Measurements from ENCODE around the gene WDR91. TPM values are rescaled to one million over a fixed set of nuclear protein-coding genes. Genes with fewer than 3 reads are reported as not detected.

WDR91 gene
- total RNA-seq, 5 donors from 2014 or later (not counting 1 experiment from before 2014, with no cell fraction given), result 28.1 to 41.2 (median 37.6) TPM

- H3K9me3 ChIP-seq, result no peaks in the 10 kb centered on the region
- DNase-seq (no peak), ATAC-seq (replicated peaks in 1 of 4) (no peak)
- 100% methylated on average over 3 of the region's 4 CpGs for WGBS (ENCODE audit: insufficient coverage)
- H3K4me3 ChIP-seq (ENCODE audit: control insufficient read depth in 1 of 2, extremely low read depth in 1 of 2, low read length in 1 of 2), result no peak overlapping the region
- no peak overlapping the region for H3K27ac ChIP-seq (ENCODE audit: low read length)
- no peak overlapping the region for H3K4me3 Mint-ChIP-seq
- H3K9me3 Mint-ChIP-seq, result peaks cover 4 to 8% (median 6%) of the 10 kb centered on the region in 3 donors
- H3K27ac Mint-ChIP-seq, result peak overlapping the region; percentile 67 to 86
- H3K4me1 Mint-ChIP-seq, result peaks cover 70 to 73% (median 70%) of the 10 kb centered on the region in 3 donors
- H3K36me3 ChIP-seq (ENCODE audit: control insufficient read depth in 2 of 2, extremely low read depth in 1 of 2, insufficient read depth in 1 of 2, low read length in 1 of 2), result peaks cover 22 to 49% of the 10 kb centered on the region in 2 donors
- H3K36me3 Mint-ChIP-seq, result peaks cover 62% of the 10 kb centered on the region
- no peaks in the 10 kb centered on the region for H3K27me3 Mint-ChIP-seq
- CTCF ChIA-PET, result interaction anchor here in 1 of 2 donors (0.9 to 1.6 kb wide), 2 partner anchors 18 to 82 kb away, joined by 3 to 10 read pairs; partner anchors contain the start of gene TMEM140
- H3K4me1 ChIP-seq (ENCODE audit: control insufficient read depth in 1 of 2, extremely low read depth in 1 of 2, insufficient read depth in 2 of 2, low read length in 2 of 2), result peaks cover 10 to 48% of the 10 kb centered on the region in 2 experiments
- POLR2A ChIA-PET, result interaction anchor here in 1 of 2 donors (0.6 to 2.3 kb wide), 2 partner anchors 18 to 36 kb away, joined by 4 to 7 read pairs; partner anchors contain the start of gene TMEM140
- no peaks in the 10 kb centered on the region for H3K27me3 ChIP-seq (replicated peaks in 1 of 2; ENCODE audit: control insufficient read depth in 2 of 2, extremely low read depth in 1 of 2, insufficient read depth in 2 of 2, low read length in 1 of 2)
These were observed 45.5 kb downstream of the WDR91 start for GRCh38 chr7:135165862-135166261.

- no peak overlapping the region for H3K4me3 ChIP-seq (ENCODE audit: control insufficient read depth in 1 of 2, extremely low read depth in 1 of 2, low read length in 1 of 2)
- H3K27me3 ChIP-seq (replicated peaks in 1 of 2; ENCODE audit: control insufficient read depth in 2 of 2, extremely low read depth in 1 of 2, insufficient read depth in 2 of 2, low read length in 1 of 2), result no peaks in the 10 kb centered on the region
- no peaks in the 10 kb centered on the region for H3K9me3 ChIP-seq
- ChIA-PET POLR2A (interaction anchor here in 1 of 2 donors (0.8 to 2.3 kb wide), 3 partner anchors 13 to 17 kb away, joined by 3 to 7 read pairs (median 5); partner anchors contain the start of gene TMEM140), CTCF (interaction anchor here in 1 of 2 donors (0.7 kb wide), 1 partner anchor 33 kb away, joined by 3 read pairs; no protein-coding TSS in a partner anchor)
- no peak overlapping the region for H3K27ac ChIP-seq (ENCODE audit: low read length)
- Mint-ChIP-seq H3K4me1 (peaks cover 76 to 80% (median 77%) of the 10 kb centered on the region in 3 donors), H3K4me3 (no peak overlapping the region), H3K9me3 (peaks cover 4 to 8% (median 6%) of the 10 kb centered on the region in 3 donors), H3K36me3 (peaks cover 72% of the 10 kb centered on the region), H3K27me3 (no peaks in the 10 kb centered on the region), H3K27ac (peak overlapping the region; percentile 71 to 86)
- H3K4me1 ChIP-seq (ENCODE audit: control insufficient read depth in 1 of 2, extremely low read depth in 1 of 2, insufficient read depth in 2 of 2, low read length in 2 of 2), result peaks cover 9 to 48% of the 10 kb centered on the region in 2 experiments
- DNase-seq (no peak), ATAC-seq (replicated peaks in 1 of 4) (no peak)
- 90% methylated on average over 17 of the region's 18 CpGs for WGBS (ENCODE audit: insufficient coverage)
- H3K36me3 ChIP-seq (ENCODE audit: control insufficient read depth in 2 of 2, extremely low read depth in 1 of 2, insufficient read depth in 1 of 2, low read length in 1 of 2), result peaks cover 22 to 49% of the 10 kb centered on the region in 2 donors
These were observed 46.8 kb downstream of the WDR91 start for GRCh38 chr7:135164357-135165061.

DNA sequence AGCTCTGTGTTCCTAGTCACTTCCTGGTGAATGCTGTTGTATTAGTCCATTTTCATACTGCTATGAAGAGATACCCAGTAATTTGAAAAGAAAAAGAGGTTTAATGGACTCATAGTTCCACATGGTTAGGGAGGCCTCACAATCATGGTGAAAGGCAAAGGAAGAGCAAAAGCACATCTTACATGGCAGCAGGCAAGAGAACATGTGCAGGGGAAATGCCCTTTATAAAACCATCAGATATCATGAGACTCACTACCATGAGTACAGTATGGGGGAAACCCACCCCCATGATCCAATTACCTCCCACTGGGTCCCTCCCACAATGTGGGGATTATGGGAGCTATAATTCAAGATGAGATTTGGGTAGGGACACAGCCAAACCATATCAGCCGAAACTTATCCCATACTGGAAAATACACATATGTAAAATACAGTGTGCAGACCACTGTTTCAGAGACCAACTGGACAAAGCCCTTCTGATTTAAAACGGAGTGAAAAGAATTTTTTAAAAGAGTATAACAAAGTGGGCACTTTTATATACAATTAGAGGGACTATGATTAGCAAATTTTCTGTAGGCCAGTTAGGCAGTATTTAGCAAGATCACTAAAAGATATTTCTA is 48.8 kb downstream of the WDR91 start:
- no peak overlapping the region for H3K27ac ChIP-seq (ENCODE audit: low read length)
- no CpG with 5 or more reads among the region's 2 CpGs for WGBS (ENCODE audit: insufficient coverage)
- Mint-ChIP-seq H3K4me1 (peaks cover 69 to 79% (median 77%) of the 10 kb centered on the region in 3 donors), H3K27me3 (no peaks in the 10 kb centered on the region), H3K4me3 (no peak overlapping the region), H3K9me3 (peaks cover 4 to 8% (median 6%) of the 10 kb centered on the region in 3 donors), H3K36me3 (peaks cover 67% of the 10 kb centered on the region), H3K27ac (peak overlapping the region; percentile 68 to 93)
- CTCF ChIA-PET, result no interaction called here
- DNase-seq (no peak), ATAC-seq (replicated peaks in 1 of 4) (no peak)
- peaks cover 2 to 43% of the 10 kb centered on the region in 2 experiments for H3K4me1 ChIP-seq (ENCODE audit: control insufficient read depth in 1 of 2, extremely low read depth in 1 of 2, insufficient read depth in 2 of 2, low read length in 2 of 2)
- POLR2A ChIA-PET, result no interaction called here
- no peaks in the 10 kb centered on the region for H3K9me3 ChIP-seq
- no peaks in the 10 kb centered on the region for H3K27me3 ChIP-seq (replicated peaks in 1 of 2; ENCODE audit: control insufficient read depth in 2 of 2, extremely low read depth in 1 of 2, insufficient read depth in 2 of 2, low read length in 1 of 2)
- H3K36me3 ChIP-seq (ENCODE audit: control insufficient read depth in 2 of 2, extremely low read depth in 1 of 2, insufficient read depth in 1 of 2, low read length in 1 of 2), result peaks cover 17 to 43% of the 10 kb centered on the region in 2 donors
- no peak overlapping the region for H3K4me3 ChIP-seq (ENCODE audit: control insufficient read depth in 1 of 2, extremely low read depth in 1 of 2, low read length in 1 of 2)

GRCh38 chr7:135161669-135162068 is 49.7 kb downstream of the WDR91 start:
- no peak for DNase-seq
- Histone ChIP-seq H3K4me3 (ENCODE audit: control insufficient read depth in 1 of 2, extremely low read depth in 1 of 2, low read length in 1 of 2) (no peak overlapping the region), H3K27me3 (replicated peaks in 1 of 2; ENCODE audit: control insufficient read depth in 2 of 2, extremely low read depth in 1 of 2, insufficient read depth in 2 of 2, low read length in 1 of 2) (no peaks in the 10 kb centered on the region), H3K9me3 (no peaks in the 10 kb centered on the region), H3K4me1 (ENCODE audit: control insufficient read depth in 1 of 2, extremely low read depth in 1 of 2, insufficient read depth in 2 of 2, low read length in 2 of 2) (peaks cover 2 to 38% of the 10 kb centered on the region in 2 experiments), H3K27ac (ENCODE audit: low read length) (no peak overlapping the region), H3K36me3 (ENCODE audit: control insufficient read depth in 2 of 2, extremely low read depth in 1 of 2, insufficient read depth in 1 of 2, low read length in 1 of 2) (peaks cover 9 to 37% of the 10 kb centered on the region in 2 donors)
- Mint-ChIP-seq H3K9me3 (peaks cover 9 to 13% (median 11%) of the 10 kb centered on the region in 3 donors), H3K4me1 (peaks cover 69 to 81% (median 77%) of the 10 kb centered on the region in 3 donors), H3K4me3 (no peak overlapping the region), H3K36me3 (peaks cover 70% of the 10 kb centered on the region), H3K27ac (peak overlapping the region; percentile 68 to 93), H3K27me3 (no peaks in the 10 kb centered on the region)
- WGBS (ENCODE audit: insufficient coverage), result 93% methylated on average over 5 of the region's 6 CpGs
- CTCF ChIA-PET, result no interaction called here
- no peak for ATAC-seq (replicated peaks in 1 of 4)
- POLR2A ChIA-PET, result no interaction called here

DNA sequence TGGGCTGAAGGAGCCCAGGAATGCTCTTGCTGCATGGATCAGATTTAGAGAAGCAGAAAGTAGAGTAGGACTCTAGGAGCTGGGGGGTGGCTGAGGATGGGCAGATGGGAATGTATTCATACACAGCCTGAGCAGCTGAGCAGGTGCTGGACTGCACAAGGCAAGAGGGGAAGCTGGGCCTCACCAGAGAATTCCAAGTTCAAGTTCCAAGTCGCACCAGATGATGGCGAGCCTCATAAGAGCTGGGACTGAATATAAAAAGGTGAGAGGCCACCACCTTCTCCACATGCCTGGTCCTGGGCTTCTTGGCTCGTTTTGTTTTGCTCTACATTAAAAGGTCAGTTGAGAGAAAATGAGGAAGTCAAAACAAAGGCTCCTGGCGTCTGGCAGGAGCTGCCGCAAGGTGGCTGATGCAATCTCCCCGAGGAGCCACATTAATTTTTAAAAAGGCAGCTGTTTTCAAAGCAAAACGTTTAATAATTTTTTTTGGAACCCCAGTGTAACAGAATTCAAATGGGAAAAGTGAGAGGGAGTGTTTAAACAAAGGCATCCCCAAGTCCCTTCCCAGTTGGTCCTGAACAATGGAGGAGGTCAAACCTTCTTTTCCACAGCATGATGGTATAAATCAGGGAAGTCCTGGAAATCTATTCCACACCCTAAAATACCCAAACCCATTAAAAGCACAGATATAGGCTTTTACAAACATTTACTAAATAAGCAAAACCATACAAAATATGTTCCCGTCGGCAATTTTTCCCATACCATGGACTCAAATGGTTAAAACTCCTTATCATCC is 50.3 kb downstream of the WDR91 start:
- DNase-seq (no peak), ATAC-seq (replicated peaks in 1 of 4) (no peak)
- Histone ChIP-seq H3K27ac (ENCODE audit: low read length) (no peak overlapping the region), H3K27me3 (replicated peaks in 1 of 2; ENCODE audit: control insufficient read depth in 2 of 2, extremely low read depth in 1 of 2, insufficient read depth in 2 of 2, low read length in 1 of 2) (no peaks in the 10 kb centered on the region), H3K36me3 (ENCODE audit: control insufficient read depth in 2 of 2, extremely low read depth in 1 of 2, insufficient read depth in 1 of 2, low read length in 1 of 2) (peaks cover 7 to 30% of the 10 kb centered on the region in 2 donors), H3K4me1 (ENCODE audit: control insufficient read depth in 1 of 2, extremely low read depth in 1 of 2, insufficient read depth in 2 of 2, low read length in 2 of 2) (peaks cover 2 to 32% of the 10 kb centered on the region in 2 experiments), H3K4me3 (ENCODE audit: control insufficient read depth in 1 of 2, extremely low read depth in 1 of 2, low read length in 1 of 2) (no peak overlapping the region), H3K9me3 (peaks cover under 1% of the 10 kb centered on the region)
- POLR2A ChIA-PET, result interaction anchor here (0.6 to 1.3 kb wide), 3 partner anchors 13 to 135 kb away, joined by 3 to 5 read pairs (median 4); partner anchors contain the start of gene TMEM140 (in 1 of the 2)
- CTCF ChIA-PET, result interaction anchor here in 1 of 2 donors (0.6 kb wide), 1 partner anchor 592 kb away, joined by 4 read pairs; no protein-coding TSS in a partner anchor
- 84% methylated on average over 7 of the region's 9 CpGs for WGBS (ENCODE audit: insufficient coverage)
- Mint-ChIP-seq H3K4me1 (peaks cover 64 to 79% (median 74%) of the 10 kb centered on the region in 3 donors), H3K27ac (peak overlapping the region; percentile 68 to 93), H3K9me3 (peaks cover 14 to 18% (median 17%) of the 10 kb centered on the region in 3 donors), H3K36me3 (peaks cover 72% of the 10 kb centered on the region), H3K27me3 (no peaks in the 10 kb centered on the region), H3K4me3 (no peak overlapping the region)

Data from T-cell (primary cell).